Nephron progenitor cell (in vitro differentiated cells): ENCODE measurements around the gene MRPS6.

Experiments used
- DNase-seq: peaks from one replicate; pipeline ENCODE4 v3.0.0; 2021
- H3K27ac Mint-ChIP-seq: 2 replicates; pipeline ENCODE4 v1.8.0; 2021; ENCODE audit warnings: mild to moderate bottlenecking, moderate library complexity, mixed read lengths
- H3K27me3 Mint-ChIP-seq: 2 replicates; pipeline ENCODE4 v1.8.0; 2021; ENCODE audit warnings: mild to moderate bottlenecking, low read depth, mixed read lengths; ENCODE audit not compliant: poor library complexity
- H3K36me3 Mint-ChIP-seq: 2 replicates; pipeline ENCODE4 v1.8.0; 2021; ENCODE audit warnings: low read depth, mixed read lengths
- H3K4me1 Mint-ChIP-seq: 2 replicates; pipeline ENCODE4 v1.8.0; 2021; ENCODE audit warnings: mixed read lengths
- H3K4me3 Mint-ChIP-seq: 2 replicates; pipeline ENCODE4 v1.8.0; 2021; ENCODE audit warnings: mild to moderate bottlenecking, moderate library complexity, mixed read lengths
- H3K9me3 Mint-ChIP-seq: 2 replicates; pipeline ENCODE4 v1.8.0; 2021; ENCODE audit warnings: mild to moderate bottlenecking, moderate library complexity, mixed read lengths
- CTCF ChIP-seq: fragments of 200-600 bp; sonication (generic); IDR thresholded peaks from 2 replicates; pipeline ENCODE4 v1.5.0; 2021; ENCODE audit warnings: antibody characterized with exemption

Gene MRPS6

GRCh38 chr21:34143685-34144182 lies 70.4 kb downstream of the MRPS6 start:
- no peaks in the 10 kb centered on the region for H3K27me3 Mint-ChIP-seq

GRCh38 chr21:34144224-34144623 lies 70.8 kb downstream of the MRPS6 start:
- peaks cover 96% of the 10 kb centered on the region for H3K36me3 Mint-ChIP-seq
- peaks cover 71% of the 10 kb centered on the region for H3K9me3 Mint-ChIP-seq
- no peak for DNase-seq
- no peak overlapping the region for H3K27ac Mint-ChIP-seq
- TF ChIP-seq CTCF = no peak
- H3K4me1 Mint-ChIP-seq = peaks cover 17% of the 10 kb centered on the region
- H3K4me3 Mint-ChIP-seq = no peak overlapping the region
- no peaks in the 10 kb centered on the region for H3K27me3 Mint-ChIP-seq

More at GRCh38 chr21:34143685-34144182, 70.4 kb downstream of the MRPS6 start:
- no peak for DNase-seq
- no peak for TF ChIP-seq CTCF
- H3K9me3 Mint-ChIP-seq = peaks cover 72% of the 10 kb centered on the region
- peaks cover 17% of the 10 kb centered on the region for H3K4me1 Mint-ChIP-seq
- no peak overlapping the region for H3K27ac Mint-ChIP-seq
- H3K4me3 Mint-ChIP-seq = no peak overlapping the region
- peaks cover 96% of the 10 kb centered on the region for H3K36me3 Mint-ChIP-seq

GRCh38 chr21:34147792-34148418 lies 74.5 kb downstream of the MRPS6 start:
- H3K4me1 Mint-ChIP-seq = peaks cover 17% of the 10 kb centered on the region
- H3K9me3 Mint-ChIP-seq = peaks cover 66% of the 10 kb centered on the region
- DNase-seq = no peak
- no peaks in the 10 kb centered on the region for H3K27me3 Mint-ChIP-seq
- no peak overlapping the region for H3K4me3 Mint-ChIP-seq
- H3K27ac Mint-ChIP-seq = peak overlapping the region; percentile 73
- H3K36me3 Mint-ChIP-seq = peaks cover 96% of the 10 kb centered on the region
- TF ChIP-seq CTCF = no peak

- TF ChIP-seq CTCF = no peak
- peak overlapping the region; percentile 73 for H3K27ac Mint-ChIP-seq
- DNase-seq = no peak
- peaks cover 96% of the 10 kb centered on the region for H3K36me3 Mint-ChIP-seq
- H3K4me3 Mint-ChIP-seq = no peak overlapping the region
- peaks cover 62% of the 10 kb centered on the region for H3K9me3 Mint-ChIP-seq
- H3K27me3 Mint-ChIP-seq = peaks cover 3% of the 10 kb centered on the region
- H3K4me1 Mint-ChIP-seq = peaks cover 17% of the 10 kb centered on the region
Observed at GRCh38 chr21:34148419-34148804, 75.0 kb downstream of the MRPS6 start.

- peaks cover 17% of the 10 kb centered on the region for H3K4me1 Mint-ChIP-seq
- no peak for DNase-seq
- peaks cover 93% of the 10 kb centered on the region for H3K36me3 Mint-ChIP-seq
- H3K27me3 Mint-ChIP-seq = peaks cover 3% of the 10 kb centered on the region
- no peak overlapping the region for H3K27ac Mint-ChIP-seq
- no peak for TF ChIP-seq CTCF
- H3K4me3 Mint-ChIP-seq = no peak overlapping the region
- peaks cover 57% of the 10 kb centered on the region for H3K9me3 Mint-ChIP-seq
Observed at GRCh38 chr21:34148826-34149558, 75.6 kb downstream of the MRPS6 start.
